A673 (cell line): Measurements from ENCODE around the gene SORL1-AS1.

Experiments used
- BruUV-seq: library from RNA; stranded (reverse); fragments of 400-500 nt; replicated peaks from 2 replicates; lab custom pipeline; 2021; lab: Mats Ljungman, UMichigan
- CTCF ChIA-PET: fragments of 300-600 bp; sonication (Branson Sonifier 250); formaldehyde crosslinking; loops from one replicate; lab custom pipeline; 2022; ENCODE audit warnings: antibody characterized with exemption; lab: Charles Lee
- POLR2A ChIA-PET: fragments of 300-600 bp; sonication (Branson Sonifier 250); formaldehyde crosslinking; loops from one replicate; lab custom pipeline; 2022; ENCODE audit warnings: antibody characterized with exemption; ENCODE audit not compliant: low non-redundant PET; lab: Charles Lee
- DNase-seq: peaks from one replicate; pipeline ENCODE4 v3.0.0-alpha.2; 2015; ENCODE audit warnings: low spot score
- H3K27ac ChIP-seq: fragments of 200-600 bp; sonication (generic); 2 replicates; pipeline ENCODE4 v1.5.1; 2016; ENCODE audit warnings: mixed run types, low read depth, mild to moderate bottlenecking, mixed read lengths, antibody characterized with exemption, low read length; ENCODE audit not compliant: poor library complexity, severe bottlenecking
- H3K27me3 ChIP-seq: fragments of 200-600 bp; sonication (generic); replicated peaks from 2 replicates; pipeline ENCODE4 v1.6.1; 2017; ENCODE audit warnings: mixed run types, low read depth, mild to moderate bottlenecking, mixed read lengths, antibody characterized with exemption, low read length; ENCODE audit not compliant: insufficient read depth, poor library complexity
- H3K36me3 ChIP-seq: fragments of 200-600 bp; sonication (generic); 2 replicates; pipeline ENCODE4 v1.6.1; 2016; ENCODE audit warnings: mixed run types, mild to moderate bottlenecking, mixed read lengths, antibody characterized with exemption, low read length; ENCODE audit not compliant: insufficient read depth, poor library complexity, severe bottlenecking
- H3K4me1 ChIP-seq: fragments of 200-600 bp; sonication (generic); 2 replicates; pipeline ENCODE4 v1.6.1; 2017; ENCODE audit warnings: mixed run types, mild to moderate bottlenecking, mixed read lengths, antibody characterized with exemption, low read length; ENCODE audit not compliant: insufficient read depth, poor library complexity, severe bottlenecking
- H3K4me3 ChIP-seq: fragments of 200-600 bp; sonication (generic); 2 replicates; pipeline ENCODE4 v1.5.1; 2016; ENCODE audit warnings: low read depth, mixed run types, mild to moderate bottlenecking, mixed read lengths, low read length; ENCODE audit not compliant: poor library complexity, severe bottlenecking
- H3K9me3 ChIP-seq: fragments of 200-600 bp; sonication (generic); 2 replicates; pipeline ENCODE4 v1.6.1; 2016; ENCODE audit warnings: mixed run types, low read depth, mild to moderate bottlenecking, mixed read lengths, antibody characterized with exemption, low read length; ENCODE audit not compliant: poor library complexity, severe bottlenecking
- EZH2 ChIP-seq: fragments of 200-600 bp; sonication (generic); IDR thresholded peaks from 2 replicates; pipeline ENCODE4 v1.6.1; 2017; ENCODE audit warnings: borderline replicate concordance, low read depth, mild to moderate bottlenecking, mixed read lengths, antibody characterized with exemption, low read length; ENCODE audit not compliant: poor library complexity, severe bottlenecking
- intact Hi-C: fragments of 100-400 bp; cut with micrococcal nuclease; formaldehyde crosslinking; loops from one replicate; pipeline ENCODE4 v1.10.0; 2022; ENCODE audit not compliant: unreplicated experiment
- TF ChIP-seq, protein P1 (sequence below): fragments of 300-800, 200-600 bp; sonication (generic); conservative IDR thresholded peaks from 2 replicates; pipeline ENCODE4 v1.5.1; 2017; ENCODE audit warnings: low read depth, mild to moderate bottlenecking, antibody characterized with exemption, low read length, moderate library complexity, mixed read lengths

SORL1-AS1 gene

DNA sequence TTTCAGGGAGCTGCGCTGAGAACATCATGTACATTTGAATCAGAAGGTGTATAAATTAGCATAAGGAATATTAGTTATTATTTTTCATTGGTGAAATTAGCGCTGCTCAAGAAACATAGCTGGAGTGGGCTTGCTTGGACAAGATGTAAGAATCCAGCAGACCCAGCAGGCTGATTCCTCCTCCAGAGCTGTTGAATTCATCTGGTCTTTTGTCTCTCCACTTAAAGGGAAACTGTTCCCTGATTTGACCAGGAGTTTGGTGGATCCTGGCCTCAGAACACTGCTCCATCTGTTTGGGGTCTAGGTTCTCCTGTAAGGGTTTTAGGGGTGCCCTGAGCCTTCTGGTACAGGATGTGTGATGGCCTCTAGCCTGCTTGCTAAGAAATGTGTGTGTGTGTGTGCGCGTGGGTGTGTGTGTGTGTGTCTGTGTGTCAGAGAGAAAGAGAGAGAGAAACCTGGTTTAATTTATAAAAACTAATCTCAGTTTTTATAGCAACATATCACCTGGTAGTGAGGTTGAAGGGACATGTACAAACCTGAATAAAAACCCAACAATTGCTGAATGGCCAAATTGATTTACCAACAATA lies 9.0 kb downstream of the SORL1-AS1 start:
- H3K9me3 ChIP-seq = no peaks in the 10 kb centered on the region
- H3K36me3 ChIP-seq = no peaks in the 10 kb centered on the region
- H3K4me3 ChIP-seq = no peak overlapping the region
- no TSS peak for BruUV-seq
- no peaks in the 10 kb centered on the region for H3K27me3 ChIP-seq
- ChIA-PET POLR2A (no interaction called here), CTCF (no interaction called here)
- TF ChIP-seq, protein P1, sequence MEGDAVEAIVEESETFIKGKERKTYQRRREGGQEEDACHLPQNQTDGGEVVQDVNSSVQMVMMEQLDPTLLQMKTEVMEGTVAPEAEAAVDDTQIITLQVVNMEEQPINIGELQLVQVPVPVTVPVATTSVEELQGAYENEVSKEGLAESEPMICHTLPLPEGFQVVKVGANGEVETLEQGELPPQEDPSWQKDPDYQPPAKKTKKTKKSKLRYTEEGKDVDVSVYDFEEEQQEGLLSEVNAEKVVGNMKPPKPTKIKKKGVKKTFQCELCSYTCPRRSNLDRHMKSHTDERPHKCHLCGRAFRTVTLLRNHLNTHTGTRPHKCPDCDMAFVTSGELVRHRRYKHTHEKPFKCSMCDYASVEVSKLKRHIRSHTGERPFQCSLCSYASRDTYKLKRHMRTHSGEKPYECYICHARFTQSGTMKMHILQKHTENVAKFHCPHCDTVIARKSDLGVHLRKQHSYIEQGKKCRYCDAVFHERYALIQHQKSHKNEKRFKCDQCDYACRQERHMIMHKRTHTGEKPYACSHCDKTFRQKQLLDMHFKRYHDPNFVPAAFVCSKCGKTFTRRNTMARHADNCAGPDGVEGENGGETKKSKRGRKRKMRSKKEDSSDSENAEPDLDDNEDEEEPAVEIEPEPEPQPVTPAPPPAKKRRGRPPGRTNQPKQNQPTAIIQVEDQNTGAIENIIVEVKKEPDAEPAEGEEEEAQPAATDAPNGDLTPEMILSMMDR = no peak
- TF ChIP-seq EZH2 = no peak
- no peak overlapping the region for H3K27ac ChIP-seq
- no peaks in the 10 kb centered on the region for H3K4me1 ChIP-seq
- intact Hi-C loops = loop anchor here (2.0 kb wide), 1 partner anchor 49 kb away; no protein-coding TSS in a partner anchor
- no peak for DNase-seq

DNA sequence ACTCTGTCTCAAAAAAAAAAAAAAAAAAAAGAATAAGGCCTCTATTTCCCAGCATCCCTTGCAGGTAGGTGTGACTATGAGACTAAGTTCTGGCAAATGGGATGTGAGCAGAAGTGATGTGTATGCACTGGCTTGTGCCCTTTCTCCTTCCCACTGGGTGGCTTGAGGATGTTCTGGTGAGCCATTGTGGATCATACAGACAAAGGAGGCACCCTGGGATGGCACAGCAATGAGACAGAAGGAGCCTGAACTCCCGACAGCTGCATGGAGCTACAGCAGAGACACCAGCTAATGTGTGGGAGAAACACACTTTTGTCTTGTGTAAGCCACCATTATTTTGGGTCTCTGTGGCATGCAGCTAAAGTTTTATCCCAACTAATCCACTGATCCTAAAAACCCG lies 11.2 kb downstream of the SORL1-AS1 start:
- ChIA-PET POLR2A (no interaction called here), CTCF (no interaction called here)
- no peak overlapping the region for H3K4me3 ChIP-seq
- DNase-seq = no peak
- BruUV-seq = no TSS peak
- TF ChIP-seq, protein P1 = no peak
- TF ChIP-seq EZH2 = no peak
- H3K27ac ChIP-seq = no peak overlapping the region
- H3K36me3 ChIP-seq = no peaks in the 10 kb centered on the region
- no peaks in the 10 kb centered on the region for H3K9me3 ChIP-seq
- no peaks in the 10 kb centered on the region for H3K27me3 ChIP-seq
- intact Hi-C loops = no loop called here
- H3K4me1 ChIP-seq = peaks cover 2% of the 10 kb centered on the region

DNA sequence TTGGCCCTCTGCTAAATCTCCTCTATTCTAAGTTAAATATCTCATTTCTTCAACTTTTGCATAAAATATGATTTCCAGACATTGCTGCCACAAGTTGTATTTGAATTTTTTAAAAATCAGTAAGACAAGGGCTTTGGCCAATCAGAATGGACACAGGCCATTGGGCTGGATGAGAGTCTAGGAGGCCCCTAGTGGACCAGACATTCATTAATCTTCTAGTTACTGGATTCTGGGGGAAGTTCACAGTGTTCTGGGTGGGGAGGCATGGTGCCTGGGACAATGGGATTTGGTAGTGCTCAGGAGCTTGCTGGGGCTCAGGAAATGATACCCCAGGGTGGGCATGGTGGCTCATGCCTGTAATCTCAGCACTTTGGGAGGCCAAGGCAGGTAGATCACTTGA lies 13.0 kb downstream of the SORL1-AS1 start:
- POLR2A ChIA-PET = no interaction called here
- Histone ChIP-seq H3K4me3 (no peak overlapping the region), H3K36me3 (no peaks in the 10 kb centered on the region), H3K4me1 (peaks cover 7% of the 10 kb centered on the region), H3K27ac (no peak overlapping the region), H3K27me3 (no peaks in the 10 kb centered on the region), H3K9me3 (no peaks in the 10 kb centered on the region)
- no peak for DNase-seq
- TF ChIP-seq, protein P1 = no peak
- no peak for TF ChIP-seq EZH2
- CTCF ChIA-PET = no interaction called here
- BruUV-seq = no TSS peak
- intact Hi-C loops = no loop called here
